PC-9 (cell line): ENCODE results near the gene DUSP16. TPM values are rescaled to one million over a fixed set of nuclear protein-coding genes. Genes with fewer than 3 reads are reported as not detected.

ENCODE experiments used
- BruUV-seq: library from RNA; stranded (reverse); fragments of 400-500 nt; replicated peaks from 2 replicates; lab custom pipeline; 2021; lab: Mats Ljungman, UMichigan
- CTCF ChIA-PET: fragments of 300-600 bp; sonication (Branson Sonifier 250); formaldehyde crosslinking; loops from one replicate; lab custom pipeline; 2022; ENCODE audit warnings: antibody characterized with exemption; lab: Charles Lee
- POLR2A ChIA-PET: fragments of 300-600 bp; sonication (Branson Sonifier 250); formaldehyde crosslinking; loops from one replicate; lab custom pipeline; 2022; ENCODE audit warnings: antibody characterized with exemption; ENCODE audit not compliant: unreplicated experiment; lab: Charles Lee
- DNase-seq, 2 experiments: peaks; one replicate each; pipeline versions ENCODE4 v3.0.0 to v3.0.0-alpha.2; 2015 to 2022; ENCODE audit warnings: mixed read lengths in 1 of 2
- H2AFZ ChIP-seq: fragments of 200-600 bp; sonication (generic); 2 replicates; pipeline ENCODE4 v1.8.1; 2017; ENCODE audit warnings: antibody characterized with exemption
- H3F3A ChIP-seq: fragments of 200-600 bp; sonication (generic); 2 replicates; pipeline ENCODE4 v1.8.1; 2017; ENCODE audit warnings: antibody characterized with exemption, mild to moderate bottlenecking, low read depth; ENCODE audit not compliant: insufficient read depth
- H3K27ac ChIP-seq: fragments of 200-600 bp; sonication (generic); 2 replicates; pipeline ENCODE4 v1.6.1; 2016; ENCODE audit warnings: mixed run types
- H3K27me3 ChIP-seq: fragments of 200-600 bp; sonication (generic); 2 replicates; pipeline ENCODE4 v1.6.1; 2016; ENCODE audit warnings: low read depth, mixed run types; ENCODE audit not compliant: insufficient read depth
- H3K36me3 ChIP-seq: fragments of 200-600 bp; sonication (generic); 2 replicates; pipeline ENCODE4 v1.6.1; 2016; ENCODE audit warnings: low read depth, mixed run types
- H3K4me1 ChIP-seq: fragments of 200-600 bp; sonication (generic); replicated peaks from 2 replicates; pipeline ENCODE4 v1.6.1; 2016; ENCODE audit warnings: mixed run types; ENCODE audit not compliant: insufficient read depth
- H3K4me2 ChIP-seq: fragments of 200-600 bp; sonication (generic); 2 replicates; pipeline ENCODE4 v1.6.1; 2017; ENCODE audit warnings: mixed run types
- H3K4me3 ChIP-seq: fragments of 200-600 bp; sonication (generic); 2 replicates; pipeline ENCODE4 v1.6.1; 2016; ENCODE audit warnings: mixed run types
- H3K79me2 ChIP-seq: fragments of 200-600 bp; sonication (generic); 2 replicates; pipeline ENCODE4 v1.6.1; 2017; ENCODE audit warnings: low read depth, mixed run types
- H3K9me2 ChIP-seq: fragments of 200-600 bp; sonication (generic); 2 replicates; pipeline ENCODE4 v1.8.1; 2017; ENCODE audit warnings: mild to moderate bottlenecking; ENCODE audit not compliant: insufficient read depth
- H3K9me3 ChIP-seq: fragments of 200-600 bp; sonication (generic); 2 replicates; pipeline ENCODE4 v1.8.1; 2016; ENCODE audit warnings: low read depth; ENCODE audit not compliant: insufficient read depth
- H4K20me1 ChIP-seq: fragments of 200-600 bp; sonication (generic); 2 replicates; pipeline ENCODE4 v1.8.1; 2017; ENCODE audit not compliant: insufficient read depth
- CTCF ChIP-seq: fragments of 200-600 bp; sonication (generic); conservative IDR thresholded peaks from 2 replicates; pipeline ENCODE4 v1.6.1; 2017; ENCODE audit warnings: mixed run types, antibody characterized with exemption, mild to moderate bottlenecking, moderate library complexity
- EZH2 ChIP-seq: fragments of 200-600 bp; sonication (generic); IDR thresholded peaks from 2 replicates; pipeline ENCODE4 v1.8.0; 2017; ENCODE audit warnings: antibody characterized with exemption, low read depth
- intact Hi-C: fragments of 100-400 bp; cut with micrococcal nuclease; formaldehyde crosslinking; loops from one replicate; pipeline ENCODE4 v1.10.0; 2022; ENCODE audit not compliant: unreplicated experiment
- total RNA-seq: library from RNA; stranded (reverse); gene quantifications from 2 replicates; pipeline ENCODE4 v1.2.3, GENCODE V29; 2021

The DUSP16 gene
- total RNA-seq, 1 experiment from 2014 or later, result 24.8 TPM

- no peaks in the 10 kb centered on the region for H3K79me2 ChIP-seq
- no peaks in the 10 kb centered on the region for H3K27me3 ChIP-seq
- H3K9me3 ChIP-seq, result no peaks in the 10 kb centered on the region
- TF ChIP-seq EZH2 (no peak), CTCF (no peak)
- no peaks in the 10 kb centered on the region for H3F3A ChIP-seq
- H3K36me3 ChIP-seq, result no peaks in the 10 kb centered on the region
- ChIA-PET CTCF (no interaction called here), POLR2A (no interaction called here)
- no peaks in the 10 kb centered on the region for H4K20me1 ChIP-seq
- no peaks in the 10 kb centered on the region for H3K4me1 ChIP-seq
- intact Hi-C loops, result no loop called here
- H3K9me2 ChIP-seq, result no peaks in the 10 kb centered on the region
- no peak overlapping the region for H3K4me3 ChIP-seq
- H2AFZ ChIP-seq, result no peak overlapping the region
- no peak overlapping the region for H3K4me2 ChIP-seq
- H3K27ac ChIP-seq, result no peak overlapping the region
- BruUV-seq, result no TSS peak
- DNase-seq, result no peak
Observed at GRCh38 chr12:12508612-12509011, 54.1 kb downstream of the DUSP16 start.

GRCh38 chr12:12507121-12507520, 55.5 kb downstream of the DUSP16 start:
- Histone ChIP-seq H3K36me3 (no peaks in the 10 kb centered on the region), H3K9me2 (no peaks in the 10 kb centered on the region), H2AFZ (no peak overlapping the region), H3K79me2 (no peaks in the 10 kb centered on the region), H3K4me1 (no peaks in the 10 kb centered on the region), H3K9me3 (no peaks in the 10 kb centered on the region), H3F3A (no peaks in the 10 kb centered on the region), H3K4me3 (no peak overlapping the region), H3K4me2 (no peak overlapping the region), H3K27me3 (no peaks in the 10 kb centered on the region), H4K20me1 (no peaks in the 10 kb centered on the region), H3K27ac (no peak overlapping the region)
- BruUV-seq, result no TSS peak
- TF ChIP-seq EZH2 (no peak), CTCF (no peak)
- no peak for DNase-seq
- CTCF ChIA-PET, result no interaction called here
- intact Hi-C loops, result no loop called here
- POLR2A ChIA-PET, result no interaction called here

GRCh38 chr12:12506496-12506890, 56.2 kb downstream of the DUSP16 start:
- no peaks in the 10 kb centered on the region for H3K9me3 ChIP-seq
- no peaks in the 10 kb centered on the region for H3F3A ChIP-seq
- no peak overlapping the region for H3K4me2 ChIP-seq
- no peaks in the 10 kb centered on the region for H3K4me1 ChIP-seq
- H4K20me1 ChIP-seq, result no peaks in the 10 kb centered on the region
- H3K27me3 ChIP-seq, result no peaks in the 10 kb centered on the region
- no peak for DNase-seq
- no peak overlapping the region for H2AFZ ChIP-seq
- no peak overlapping the region for H3K4me3 ChIP-seq
- intact Hi-C loops, result no loop called here
- H3K36me3 ChIP-seq, result no peaks in the 10 kb centered on the region
- BruUV-seq, result no TSS peak
- TF ChIP-seq CTCF (no peak), EZH2 (no peak)
- no peaks in the 10 kb centered on the region for H3K9me2 ChIP-seq
- no peak overlapping the region for H3K27ac ChIP-seq
- no peaks in the 10 kb centered on the region for H3K79me2 ChIP-seq
- CTCF ChIA-PET, result no interaction called here
- POLR2A ChIA-PET, result interaction anchor here (0.6 kb wide), 1 partner anchor 76 kb away, joined by 3 read pairs; no protein-coding TSS in a partner anchor
